HG02623 (cell line): ENCODE results near the gene FARP2.
"Not testable (repeated sequence)": the region's sequence is repeated elsewhere in the genome, so short reads cannot be mapped to it uniquely, and the experiment has no call there.

Source experiments
- ATAC-seq: cut with Tn5 transposase; IDR thresholded peaks from one replicate; pipeline ENCODE4 v1.9.1; 2021; ENCODE audit warnings: moderate library complexity; ENCODE audit not compliant: unreplicated experiment

The FARP2 gene

GRCh38 chr2:241355983-241356870 lies at the start of gene FARP2:
Gene FARP2 (plus strand): TSS chr2:241356285. CDS start chr2:241373108, 16,823 bp downstream.
- ATAC-seq, result peak; percentile 74

GRCh38 chr2:241307055-241307454 lies 49.0 kb upstream of the FARP2 start:
- no peak for ATAC-seq

GRCh38 chr2:241308267-241308666 lies 47.8 kb upstream of the FARP2 start:
- ATAC-seq, result no peak

GRCh38 chr2:241308832-241309500 lies 47.1 kb upstream of the FARP2 start:
- ATAC-seq, result no peak

- ATAC-seq, result peak; percentile 45
Measured at GRCh38 chr2:241309684-241310117, 46.4 kb upstream of the FARP2 start.

- ATAC-seq, result no peak
Measured at GRCh38 chr2:241310917-241311566, 45.0 kb upstream of the FARP2 start.

GRCh38 chr2:241312082-241312481 lies 44.0 kb upstream of the FARP2 start:
- no peak for ATAC-seq

GRCh38 chr2:241313543-241314095 lies 42.5 kb upstream of the FARP2 start:
- no peak for ATAC-seq

GRCh38 chr2:241314226-241315092 lies 41.6 kb upstream of the FARP2 start:
- ATAC-seq, result no peak

GRCh38 chr2:241315093-241315878 lies 40.8 kb upstream of the FARP2 start, which contains the start of gene HDLBP:
Gene HDLBP (minus strand): TSS chr2:241315672. CDS start chr2:241266869, 48,803 bp downstream.
- peak; percentile 62 for ATAC-seq

GRCh38 chr2:241315879-241316631 lies 40.0 kb upstream of the FARP2 start, which contains the start of gene SEPTIN2:
Gene SEPTIN2 (plus strand): TSS chr2:241315925. CDS start chr2:241324233, 8,308 bp downstream.
- ATAC-seq, result peak; percentile 32

- ATAC-seq, result no peak
Measured at GRCh38 chr2:241316825-241317224, 39.3 kb upstream of the FARP2 start.

- ATAC-seq, result no peak
Measured at GRCh38 chr2:241317391-241317790, 38.7 kb upstream of the FARP2 start.

- not testable (repeated sequence) for ATAC-seq
Measured at GRCh38 chr2:241318830-241319229, 37.3 kb upstream of the FARP2 start.

- no peak for ATAC-seq
Measured at GRCh38 chr2:241320394-241320793, 35.7 kb upstream of the FARP2 start.

GRCh38 chr2:241321033-241321432 lies 35.1 kb upstream of the FARP2 start:
- no peak for ATAC-seq

- no peak for ATAC-seq
Measured at GRCh38 chr2:241321886-241322285, 34.2 kb upstream of the FARP2 start.

GRCh38 chr2:241323778-241324177 lies 32.3 kb upstream of the FARP2 start:
- no peak for ATAC-seq
